Superior temporal gyrus (tissue), 1 donor: ENCODE data around the gene CDK2.
A peak's percentile ranks its signal among the peaks of the same experiment; 100 is the strongest.

Experiments used
- DNase-seq: peaks from one replicate; pipeline ENCODE4 v3.0.0-alpha.2; 2016; ENCODE audit errors: extremely low spot score

Gene CDK2

GRCh38 chr12:55937981-55938380 is 28.6 kb upstream of the CDK2 start:
- DNase-seq: no peak

GRCh38 chr12:55938826-55939501 is 27.7 kb upstream of the CDK2 start:
- DNase-seq: no peak

GRCh38 chr12:55940065-55940732 is 26.4 kb upstream of the CDK2 start:
- DNase-seq: peak; percentile 93

- DNase-seq: no peak
These were observed 24.6 kb upstream of the CDK2 start for GRCh38 chr12:55942055-55942454.

GRCh38 chr12:55942577-55943136 is 24.0 kb upstream of the CDK2 start:
- no peak for DNase-seq

GRCh38 chr12:55946553-55946952 is 20.1 kb upstream of the CDK2 start:
- DNase-seq: no peak

GRCh38 chr12:55955344-55955743 is 11.3 kb upstream of the CDK2 start:
- no peak for DNase-seq

GRCh38 chr12:55955800-55956508 is 10.7 kb upstream of the CDK2 start:
- DNase-seq: no peak

- DNase-seq: no peak
These were observed 9.3 kb upstream of the CDK2 start for GRCh38 chr12:55957106-55957859.

GRCh38 chr12:55963760-55964159 is 2.9 kb upstream of the CDK2 start:
- no peak for DNase-seq

GRCh38 chr12:55965240-55965639 is 1.4 kb upstream of the CDK2 start:
- DNase-seq: no peak

GRCh38 chr12:55965941-55966407 is 656 bp upstream of the CDK2 start, which contains the start of gene PMEL:
TSS of gene PMEL (minus strand) at chr12:55966042. CDS start at chr12:55966011, 31 bp downstream.
- no peak for DNase-seq

- DNase-seq: no peak
These were observed 2.7 kb downstream of the CDK2 start for GRCh38 chr12:55969356-55969755.

GRCh38 chr12:55970775-55971174 is 4.1 kb downstream of the CDK2 start:
- DNase-seq: no peak

- DNase-seq: no peak
These were observed 5.4 kb downstream of the CDK2 start for GRCh38 chr12:55972042-55972441.

GRCh38 chr12:55972456-55972855 is 5.8 kb downstream of the CDK2 start:
- DNase-seq: no peak

- no peak for DNase-seq
These were observed 6.4 kb downstream of the CDK2 start for GRCh38 chr12:55972911-55973598.

GRCh38 chr12:55973599-55974307 is 7.1 kb downstream of the CDK2 start, which contains the start of gene RAB5B:
TSS of gene RAB5B (plus strand) at chr12:55974078. CDS start at chr12:55986961, 12,883 bp downstream.
- DNase-seq: peak; percentile 100

- DNase-seq: no peak
These were observed 7.7 kb downstream of the CDK2 start for GRCh38 chr12:55974308-55974730.

GRCh38 chr12:55978393-55978792 is 11.8 kb downstream of the CDK2 start:
- no peak for DNase-seq
